ENCODE measurements around the gene JAK1. TPM values are rescaled to one million over a fixed set of nuclear protein-coding genes. Genes with fewer than 3 reads are reported as not detected.

JAK1 gene
- polyA plus RNA-seq, 2 of the 4 experiments (the other 2 are of a cell fraction), result 110 to 159 TPM

- ChIA-PET CTCF (interaction anchor here (1.1 kb wide), 1 partner anchor 16 kb away, joined by 3 read pairs; no protein-coding TSS in a partner anchor), POLR2A (no interaction called here)
- 94% methylated on average over 4 of the region's 4 CpGs for WGBS (ENCODE audit: missing lambda C conversion rate)
- H3K27ac ChIP-seq, result peak overlapping the region in 1 of 2 experiments; percentile 53; a peak in 2 of 6 replicates
- H3K9me3 ChIP-seq, result no peaks in the 10 kb centered on the region
- FAIRE-seq (no peak), ATAC-seq (no peak; a peak in 1 of 6 replicates), DNase-seq (ENCODE audit: low read depth in 1 of 2, low spot score in 1 of 2) (no peak)
- H3K4me3 ChIP-seq, result no peak overlapping the region
- H3K4me1 ChIP-seq, result peaks cover 47% of the 10 kb centered on the region
- no peak overlapping the region for H3K4me2 ChIP-seq
- no peak for TF ChIP-seq RFX5 (IDR thresholded peaks at IDR 0.05)
- TF ChIP-seq HOXB13 (CRISPR knock-in tag; IDR thresholded peaks at IDR 0.05; ENCODE audit: low read depth), result no peak
- no peak for TF ChIP-seq NFE2L2 (conservative IDR thresholded peaks at IDR 0.05; ENCODE audit: low read length)
- TF ChIP-seq ZSCAN20 (CRISPR knock-in tag; IDR thresholded peaks at IDR 0.05), result no peak
- TF ChIP-seq FOSL2 (IDR thresholded peaks at IDR 0.05), result no peak
- TF ChIP-seq FOSL2 (CRISPR knock-in tag; IDR thresholded peaks at IDR 0.05), result no peak
- no peak for TF ChIP-seq HES2 (IDR thresholded peaks at IDR 0.05)
- no peak for TF ChIP-seq MAX (IDR thresholded peaks at IDR 0.05)
- TF ChIP-seq RCOR1 (IDR thresholded peaks at IDR 0.05; ENCODE audit: low read depth, low read length), result no peak
- no peak for TF ChIP-seq BCL3 (IDR thresholded peaks at IDR 0.05)
- TF ChIP-seq HDAC2 (IDR thresholded peaks at IDR 0.05), result no peak
- no peak for TF ChIP-seq HEYL (CRISPR knock-in tag; IDR thresholded peaks at IDR 0.05)
- no peak for TF ChIP-seq POLR2A (IDR thresholded peaks at IDR 0.05; ENCODE audit: low read length)
Observed at GRCh38 chr1:64887689-64888217, 78.6 kb downstream of the JAK1 start.

- WGBS (ENCODE audit: missing lambda C conversion rate), result 89% methylated on average over 4 of the region's 4 CpGs
- no peak for ATAC-seq
- CTCF ChIA-PET, result interaction anchor here (1.1 kb wide), 1 partner anchor 16 kb away, joined by 3 read pairs; no protein-coding TSS in a partner anchor
Observed at GRCh38 chr1:64886877-64887276, 79.5 kb downstream of the JAK1 start.

GRCh38 chr1:64885648-64886047, 80.7 kb downstream of the JAK1 start:
- CTCF ChIA-PET, result interaction anchor here (0.6 kb wide), 1 partner anchor 10 kb away, joined by 4 read pairs; no protein-coding TSS in a partner anchor
- 94% methylated on average over 6 of the region's 6 CpGs for WGBS (ENCODE audit: missing lambda C conversion rate)
- TF ChIP-seq FOSB (CRISPR knock-in tag; IDR thresholded peaks at IDR 0.05) (no peak), ZFP36 (IDR thresholded peaks at IDR 0.05; ENCODE audit: borderline replicate concordance, partially characterized antibody) (no peak), CHD2 (IDR thresholded peaks at IDR 0.05; ENCODE audit: low read length, partially characterized antibody) (no peak), POLR2A (IDR thresholded peaks at IDR 0.05; ENCODE audit: low read length) (no peak), HES2 (IDR thresholded peaks at IDR 0.05) (no peak), EP300 (IDR thresholded peaks at IDR 0.05) (no peak), CHD4 (IDR thresholded peaks at IDR 0.05; ENCODE audit: borderline replicate concordance) (no peak), KDM5A (IDR thresholded peaks at IDR 0.05) (no peak)
- FAIRE-seq (no peak), ATAC-seq (no peak), DNase-seq (ENCODE audit: low read depth in 1 of 2, low spot score in 1 of 2) (no peak)
- POLR2A ChIA-PET, result no interaction called here
- Histone ChIP-seq H3K9me3 (no peaks in the 10 kb centered on the region), H3K4me2 (no peak overlapping the region), H3K4me1 (peaks cover 47% of the 10 kb centered on the region), H3K4me3 (no peak overlapping the region), H3K27ac (no peak overlapping the region)

More at GRCh38 chr1:64886877-64887276, 79.5 kb downstream of the JAK1 start:
- DNase-seq (ENCODE audit: low read depth in 1 of 2, low spot score in 1 of 2) (no peak), FAIRE-seq (no peak)
- no peak overlapping the region for H3K27ac ChIP-seq
- POLR2A ChIA-PET, result no interaction called here
- TF ChIP-seq RARB (CRISPR knock-in tag; IDR thresholded peaks at IDR 0.05) (no peak), GATA3 (IDR thresholded peaks at IDR 0.05; ENCODE audit: borderline replicate concordance) (no peak), MYC (IDR thresholded peaks at IDR 0.05; ENCODE audit: borderline replicate concordance, low read length) (no peak), JUNB (IDR thresholded peaks at IDR 0.05) (no peak), SMC3 (IDR thresholded peaks at IDR 0.05) (no peak), RCOR1 (IDR thresholded peaks at IDR 0.05; ENCODE audit: low read depth, low read length) (no peak), CBX2 (IDR thresholded peaks at IDR 0.05; ENCODE audit: borderline replicate concordance, low read depth) (no peak), ZSCAN20 (CRISPR knock-in tag; IDR thresholded peaks at IDR 0.05) (no peak), SREBF2 (IDR thresholded peaks at IDR 0.05) (no peak), CEBPB (IDR thresholded peaks at IDR 0.05) (no peak), NPAS2 (CRISPR knock-in tag; IDR thresholded peaks at IDR 0.05; ENCODE audit: borderline replicate concordance) (no peak), BCL3 (IDR thresholded peaks at IDR 0.05) (no peak), FOSL2 (IDR thresholded peaks at IDR 0.05) (no peak), FOSL2 (CRISPR knock-in tag; IDR thresholded peaks at IDR 0.05) (no peak), EHF (CRISPR knock-in tag; IDR thresholded peaks at IDR 0.05) (no peak)
- no peak overlapping the region for H3K4me3 ChIP-seq
- no peak overlapping the region for H3K4me2 ChIP-seq
- H3K4me1 ChIP-seq, result peaks cover 47% of the 10 kb centered on the region
- no peaks in the 10 kb centered on the region for H3K9me3 ChIP-seq
